Adrenal gland (tissue), 12 donors: ENCODE results near the gene GSAP. TPM values are rescaled to one million over a fixed set of nuclear protein-coding genes. Genes with fewer than 3 reads are reported as not detected.

Experiments used
- DNase-seq, 7 donors: peaks; one replicate each; pipeline ENCODE4 v3.0.0-alpha.2; 2019 to 2020
- H3K27ac ChIP-seq, 5 donors: fragments of 200-600 bp; sonication (generic) in 4 of 5; 1 replicate in 3 of 5; 2 replicates in 2 of 5; pipeline versions ENCODE4 v1.5.1 to v1.8.0; 2016 to 2020; ENCODE audit warnings: mild to moderate bottlenecking in 1 of 5
- H3K27me3 ChIP-seq: fragments of 200-600 bp; 2 replicates; pipeline ENCODE4 v1.8.0; 2021
- H3K36me3 ChIP-seq, 2 donors: fragments of 200-600 bp; replicated peaks in 1 of 2; 1 replicate in 1 of 2; 2 replicates in 1 of 2; pipeline versions ENCODE4 v1.5.1 to v1.8.0; 2018 to 2022
- H3K4me1 ChIP-seq, 2 donors: fragments of 200-600 bp; replicated peaks in 1 of 2; 1 replicate in 1 of 2; 2 replicates in 1 of 2; pipeline versions ENCODE4 v1.5.1 to v1.8.0; 2018 to 2021
- H3K4me3 ChIP-seq, 4 donors: fragments of 200-600 bp; sonication (generic) in 3 of 4; one replicate each; pipeline ENCODE4 v1.5.1; 2016 to 2018
- H3K9me3 ChIP-seq, 3 donors: fragments of 200-600 bp; sonication (generic) in 1 of 3; replicated peaks in 1 of 3; 1 replicate in 2 of 3; 2 replicates in 1 of 3; pipeline versions ENCODE4 v1.5.1 to v1.8.0; 2016 to 2021
- CTCF ChIP-seq, 6 experiments: fragments of 450-650 bp in 4 of 6; fragments of 200-600 bp in 2 of 6; sonication (generic) in 1 of 6; IDR thresholded peaks; 1 replicate in 5 of 6; 2 replicates in 1 of 6; pipeline versions ENCODE4 v1.5.1 to v1.8.0; 2016 to 2021; ENCODE audit warnings: antibody characterized with exemption in 6 of 6, mild to moderate bottlenecking in 2 of 6, moderate library complexity in 1 of 6
- POLR2A ChIP-seq, 2 donors: fragments of 450-650 bp; IDR thresholded peaks; one replicate each; pipeline ENCODE4 v1.6.1; 2017; ENCODE audit warnings: antibody characterized with exemption in 2 of 2, mild to moderate bottlenecking in 2 of 2, moderate library complexity in 1 of 2
- WGBS, 4 donors: extraction: QIAGEN DNeasy Blood & Tissue Kit in 2 of 4; methylation state at CpG; one replicate each; pipeline versions ENCODE4 v1.1.5 to v1.1.7; 2013 to 2017; 5-methylcytosine and 5-hydroxymethylcytosine counted together
- intact Hi-C, 2 donors: fragments of 100-400 bp; cut with DNase I; formaldehyde crosslinking; loops; one replicate each; pipeline versions ENCODE4 v1.14.1 to v1.15.0; 2022 to 2023
- polyA plus RNA-seq, 3 donors: library from polyadenylated mRNA; stranded (reverse); fragments of 200-250 nt in 2 of 3; fragments of 350-450 nt in 1 of 3; fragmentation: Illumina TruSeq in 1 of 3; extraction: RNeasy Lipid Tissue Mini Kit (QIAGEN cat#74804) in 1 of 3; gene quantifications; one replicate each; pipeline ENCODE4 v1.2.3, GENCODE V29; 2013 to 2014
- total RNA-seq, 9 donors: library from RNA; depleted of rRNA in 4 of 9; stranded (reverse); fragments of >200 nt in 4 of 9; fragments of 120-200 nt in 1 of 9; fragmentation: NEBNext Ultra II Directional in 1 of 9; extraction: Animal tissue kit (Norgen Biotek cat#: 25700) in 1 of 9; gene quantifications; one replicate each; pipeline versions ENCODE4 v1.1.0 to v1.2.4, GENCODE V29; 2013 to 2023
- donor health status: healthy with polysubstance abuse.
- donor health status: Bipolar disorder and iron deficiency.
- donor health status: DM: yes; HTN: yes; CAD: no.
- donor health status: DM: no; HTN: no; CAD: no.
- donor health status: DM: no; HTN: no; CAD: no.
- donor health status: DM: yes; HTN: yes; CAD: no.

The GSAP gene
- total and polyA plus RNA-seq, 12 donors: 10.3 to 56.1 (median 18.5) TPM

GRCh38 chr7:77329466-77330168 is 86.5 kb downstream of the GSAP start:
- no peaks in the 10 kb centered on the region for H3K9me3 ChIP-seq
- intact Hi-C loops: loop anchor here in 1 of 2 donors (10.0 kb wide), 2 partner anchors 85 to 205 kb away; partner anchors contain the start of gene CCDC146
- no peak overlapping the region for H3K4me3 ChIP-seq
- H3K36me3 ChIP-seq: no peaks in the 10 kb centered on the region
- TF ChIP-seq CTCF (IDR thresholded peaks at IDR 0.05): no peak
- TF ChIP-seq POLR2A (IDR thresholded peaks at IDR 0.05): no peak
- no peak for DNase-seq
- 89 to 92% (median 90%) methylated on average over 4 of the region's 4 CpGs for WGBS, 4 donors
- H3K27me3 ChIP-seq: no peaks in the 10 kb centered on the region
- peak overlapping the region in 1 of 5 donors; percentile 13 for H3K27ac ChIP-seq
- H3K4me1 ChIP-seq: peaks cover 16 to 32% of the 10 kb centered on the region in 2 donors

GRCh38 chr7:77328669-77329068 is 87.5 kb downstream of the GSAP start:
- H3K9me3 ChIP-seq: no peaks in the 10 kb centered on the region
- H3K27ac ChIP-seq: peak overlapping the region in 3 of 5 donors; percentile 29 to 43 (median 34)
- no peaks in the 10 kb centered on the region for H3K36me3 ChIP-seq
- H3K4me3 ChIP-seq: no peak overlapping the region
- whole genome bisulfite sequencing, 4 donors: 8 to 15% (median 9%) methylated on average over 1 of the region's 1 CpG
- TF ChIP-seq POLR2A (IDR thresholded peaks at IDR 0.05): no peak
- no peak for TF ChIP-seq CTCF (IDR thresholded peaks at IDR 0.05)
- H3K27me3 ChIP-seq: no peaks in the 10 kb centered on the region
- peaks cover 16 to 32% of the 10 kb centered on the region in 2 donors for H3K4me1 ChIP-seq
- intact Hi-C loops: loop anchor here in 1 of 2 donors (10.0 kb wide), 1 partner anchor 84 kb away; no protein-coding TSS in a partner anchor
- no peak for DNase-seq

GRCh38 chr7:77327932-77328628 is 88.1 kb downstream of the GSAP start:
- Histone ChIP-seq H3K4me1 (peaks cover 16 to 32% of the 10 kb centered on the region in 2 donors), H3K4me3 (no peak overlapping the region), H3K27ac (peak overlapping the region in 3 of 5 donors; percentile 29 to 43 (median 34)), H3K27me3 (no peaks in the 10 kb centered on the region), H3K36me3 (no peaks in the 10 kb centered on the region), H3K9me3 (no peaks in the 10 kb centered on the region)
- DNase-seq: peak in 4 of 7 donors; percentile 23 to 61 (median 30)
- 23 to 28% (median 25%) methylated on average over 4 to 6 of the region's 6 CpGs for WGBS, 4 donors
- intact Hi-C loops: loop anchor here in 1 of 2 donors (10.0 kb wide), 1 partner anchor 83 kb away; no protein-coding TSS in a partner anchor
- TF ChIP-seq CTCF (IDR thresholded peaks at IDR 0.05) (no peak), POLR2A (IDR thresholded peaks at IDR 0.05) (no peak)
